Smooth muscle cell (in vitro differentiated cells): Measurements from ENCODE around the gene IFI16. TPM values are rescaled to one million over a fixed set of nuclear protein-coding genes. Genes with fewer than 3 reads are reported as not detected.
A peak's percentile ranks its signal among the peaks of the same experiment; 100 is the strongest.
"Not testable (repeated sequence)": the region's sequence is repeated elsewhere in the genome, so short reads cannot be mapped to it uniquely, and the experiment has no call there.

Experiments used
- DNase-seq: peaks from one replicate; lab custom pipeline; 2025; ENCODE audit not compliant: unreplicated experiment; lab: John Stamatoyannopoulos, UW
- H2AFZ ChIP-seq: fragments of 200-600 bp; sonication (generic); 2 replicates; pipeline ENCODE4 v1.6.0; 2016; ENCODE audit warnings: antibody characterized with exemption, low read depth, mild to moderate bottlenecking
- H3F3A ChIP-seq: fragments of 200-600 bp; sonication (generic); 2 replicates; pipeline ENCODE4 v1.6.0; 2017; ENCODE audit warnings: antibody characterized with exemption, low read depth
- H3K27ac ChIP-seq: fragments of 200-600 bp; sonication (generic); 2 replicates; pipeline ENCODE4 v1.5.1; 2016; ENCODE audit warnings: low read depth, mild to moderate bottlenecking
- H3K27me3 ChIP-seq: fragments of 200-600 bp; sonication (generic); 2 replicates; pipeline ENCODE4 v1.6.1; 2016; ENCODE audit warnings: low read depth, mild to moderate bottlenecking
- H3K36me3 ChIP-seq: fragments of 200-600 bp; sonication (generic); 2 replicates; pipeline ENCODE4 v1.5.1; 2016; ENCODE audit warnings: low read depth
- H3K4me1 ChIP-seq: fragments of 200-600 bp; sonication (generic); 2 replicates; pipeline ENCODE4 v1.5.1; 2016; ENCODE audit warnings: low read depth
- H3K4me2 ChIP-seq: fragments of 200-600 bp; sonication (generic); 2 replicates; pipeline ENCODE4 v1.6.0; 2016; ENCODE audit warnings: mild to moderate bottlenecking
- H3K4me3 ChIP-seq: fragments of 200-600 bp; sonication (generic); 2 replicates; pipeline ENCODE4 v1.5.1; 2016; ENCODE audit warnings: mild to moderate bottlenecking
- H3K79me2 ChIP-seq: fragments of 200-600 bp; sonication (generic); 2 replicates; pipeline ENCODE4 v1.6.0; 2016; ENCODE audit warnings: low read depth, mild to moderate bottlenecking
- H3K9ac ChIP-seq: fragments of 200-600 bp; sonication (generic); 2 replicates; pipeline ENCODE4 v1.6.0; 2016; ENCODE audit warnings: low read depth
- H3K9me3 ChIP-seq: fragments of 200-600 bp; sonication (generic); replicated peaks from 2 replicates; pipeline ENCODE4 v1.5.1; 2016; ENCODE audit warnings: low read depth
- H4K20me1 ChIP-seq: fragments of 200-600 bp; sonication (generic); 2 replicates; pipeline ENCODE4 v1.6.0; 2016; ENCODE audit warnings: low read depth
- CTCF ChIP-seq: fragments of 200-600 bp; sonication (generic); IDR thresholded peaks from 2 replicates; pipeline ENCODE4 v1.5.1; 2017; ENCODE audit warnings: borderline replicate concordance, mild to moderate bottlenecking, antibody characterized with exemption; ENCODE audit not compliant: insufficient read depth, poor library complexity, severe bottlenecking
- WGBS: methylation state at CpG from one replicate; pipeline ENCODE4 v1.1.7; 2016; ENCODE audit warnings: low lambda C conversion rate; 5-methylcytosine and 5-hydroxymethylcytosine counted together
- polyA plus RNA-seq: library from polyadenylated mRNA; unstranded; fragments of >200 nt; fragmentation: Nextera tagmentation; extraction: Ambion mirVana; gene quantifications from 2 replicates; pipeline ENCODE4 v1.2.1, GENCODE V29; 2016
- total RNA-seq: library from RNA; depleted of rRNA; stranded (reverse); fragments of >200 nt; gene quantifications from 2 replicates; pipeline ENCODE4 v1.2.3, GENCODE V29; 2014

The IFI16 gene
- total and polyA plus RNA-seq, 2 experiments from 2014 or later, result 92.1 to 114 TPM

- Histone ChIP-seq H3K36me3 (peaks cover 44% of the 10 kb centered on the region), H4K20me1 (peaks cover 13% of the 10 kb centered on the region), H3K27ac (peak overlapping the region; percentile 45), H3K4me2 (peak overlapping the region; percentile 13), H3K79me2 (peaks cover 83% of the 10 kb centered on the region), H3F3A (no peaks in the 10 kb centered on the region), H3K9me3 (no peaks in the 10 kb centered on the region), H2AFZ (no peak overlapping the region), H3K4me3 (no peak overlapping the region), H3K9ac (no peak overlapping the region), H3K4me1 (peaks cover 12% of the 10 kb centered on the region), H3K27me3 (no peaks in the 10 kb centered on the region)
- TF ChIP-seq CTCF, result no peak
- no peak for DNase-seq
- WGBS, result 86% methylated on average over 4 of the region's 4 CpGs
Observed at GRCh38 chr1:159015440-159015909, 5.8 kb downstream of the IFI16 start.

- peaks cover 34% of the 10 kb centered on the region for H3K36me3 ChIP-seq
- H3K27ac ChIP-seq, result no peak overlapping the region
- H3K9ac ChIP-seq, result no peak overlapping the region
- H3K4me1 ChIP-seq, result no peaks in the 10 kb centered on the region
- H4K20me1 ChIP-seq, result peaks cover 53% of the 10 kb centered on the region
- TF ChIP-seq CTCF, result no peak
- H3K4me3 ChIP-seq, result no peak overlapping the region
- no peak overlapping the region for H3K4me2 ChIP-seq
- WGBS, result 91% methylated on average over 10 of the region's 10 CpGs
- no peaks in the 10 kb centered on the region for H3K9me3 ChIP-seq
- no peak for DNase-seq
- no peaks in the 10 kb centered on the region for H3K27me3 ChIP-seq
- H3F3A ChIP-seq, result no peaks in the 10 kb centered on the region
- H3K79me2 ChIP-seq, result peaks cover 94% of the 10 kb centered on the region
- no peak overlapping the region for H2AFZ ChIP-seq
Observed at GRCh38 chr1:159023723-159024122, 14.0 kb downstream of the IFI16 start.

GRCh38 chr1:159025043-159025442, 15.3 kb downstream of the IFI16 start:
- Histone ChIP-seq H3K9ac (no peak overlapping the region), H3K4me3 (no peak overlapping the region), H3K27ac (no peak overlapping the region), H3K27me3 (no peaks in the 10 kb centered on the region), H3K79me2 (peaks cover 91% of the 10 kb centered on the region), H3K9me3 (no peaks in the 10 kb centered on the region), H3K4me1 (no peaks in the 10 kb centered on the region), H4K20me1 (peaks cover 61% of the 10 kb centered on the region), H3K36me3 (peaks cover 24% of the 10 kb centered on the region), H3K4me2 (no peak overlapping the region), H3F3A (no peaks in the 10 kb centered on the region), H2AFZ (no peak overlapping the region)
- over 99% methylated on average over 7 of the region's 7 CpGs for WGBS
- TF ChIP-seq CTCF, result no peak
- no peak for DNase-seq

GRCh38 chr1:159026841-159027240, 17.1 kb downstream of the IFI16 start:
- Histone ChIP-seq H4K20me1 (peaks cover 79% of the 10 kb centered on the region), H3K79me2 (peaks cover 84% of the 10 kb centered on the region)
- H2AFZ ChIP-seq, H3F3A ChIP-seq, H3K27ac ChIP-seq, H3K27me3 ChIP-seq, DNase-seq, H3K4me2 ChIP-seq, H3K9ac ChIP-seq, H3K9me3 ChIP-seq, H3K36me3 ChIP-seq, H3K4me3 ChIP-seq, H3K4me1 ChIP-seq: not testable (repeated sequence)
- 92% methylated on average over 2 of the region's 2 CpGs for WGBS
